SU-DHL-6 (cell line): Measurements from ENCODE around the gene IFIT2.
"Not testable (repeated sequence)": the region's sequence is repeated elsewhere in the genome, so short reads cannot be mapped to it uniquely, and the experiment has no call there.

Experiments used
- H2AFZ ChIP-seq: fragments of 200-600 bp; sonication (generic); 2 replicates; pipeline ENCODE4 v1.6.1; 2014; ENCODE audit warnings: low read depth, mild to moderate bottlenecking, moderate library complexity, mixed read lengths, antibody characterized with exemption, low read length; ENCODE audit not compliant: severe bottlenecking
- H3F3A ChIP-seq: fragments of 200-600 bp; shearing (Covaris generic); 2 replicates; pipeline ENCODE4 v1.6.0; 2016; ENCODE audit warnings: antibody characterized with exemption, mild to moderate bottlenecking; ENCODE audit not compliant: insufficient read depth
- H3K27ac ChIP-seq: fragments of 200-600 bp; sonication (generic); 2 replicates; pipeline ENCODE4 v1.5.1; 2016; ENCODE audit warnings: low read depth, mild to moderate bottlenecking, low read length, moderate library complexity, mixed read lengths
- H3K27me3 ChIP-seq: fragments of 200-600 bp; sonication (generic), shearing (Covaris generic); 2 replicates; pipeline ENCODE4 v1.6.0; 2014; ENCODE audit warnings: mild to moderate bottlenecking, low read length
- H3K36me3 ChIP-seq: fragments of 200-600 bp; sonication (generic); 2 replicates; pipeline ENCODE4 v1.6.1; 2014; ENCODE audit warnings: mild to moderate bottlenecking, low read length, mixed read lengths
- H3K4me2 ChIP-seq: fragments of 300-600, 200-600 bp; shearing (Covaris generic), sonication (generic); 2 replicates; pipeline ENCODE4 v1.6.0; 2014; ENCODE audit warnings: low read length, low read depth, mild to moderate bottlenecking; ENCODE audit not compliant: poor library complexity, severe bottlenecking
- H3K4me3 ChIP-seq: fragments of 200-600 bp; sonication (generic); 2 replicates; pipeline ENCODE4 v1.5.1; 2014; ENCODE audit warnings: antibody characterized with exemption, low read length, mild to moderate bottlenecking, mixed read lengths; ENCODE audit not compliant: insufficient read depth, poor library complexity, severe bottlenecking
- H3K79me2 ChIP-seq: fragments of 200-600 bp; sonication (generic); 2 replicates; pipeline ENCODE4 v1.6.1; 2014; ENCODE audit warnings: mild to moderate bottlenecking, low read length, moderate library complexity; ENCODE audit not compliant: insufficient read depth
- H3K9ac ChIP-seq: fragments of 200-600 bp; sonication (generic); 2 replicates; pipeline ENCODE4 v1.7.0; 2014; ENCODE audit warnings: mild to moderate bottlenecking, low read length
- H3K9me2 ChIP-seq: fragments of 200-600 bp; sonication (generic); replicated peaks from 2 replicates; pipeline ENCODE4 v1.6.1; 2014; ENCODE audit warnings: low read length; ENCODE audit not compliant: insufficient read depth
- H3K9me3 ChIP-seq: fragments of 200-600 bp; sonication (generic); 2 replicates; pipeline ENCODE4 v1.6.1; 2014; ENCODE audit warnings: low read length, mixed read lengths; ENCODE audit not compliant: insufficient read depth
- H4K20me1 ChIP-seq: fragments of 200-600 bp; sonication (generic); 2 replicates; pipeline ENCODE4 v1.6.1; 2014; ENCODE audit warnings: low read depth, mild to moderate bottlenecking, antibody characterized with exemption, low read length, moderate library complexity, mixed read lengths
- CTCF ChIP-seq: fragments of 200-600 bp; sonication (generic); IDR thresholded peaks from one replicate; pipeline ENCODE4 v1.5.1; 2017; ENCODE audit warnings: antibody characterized with exemption, mild to moderate bottlenecking, low read length, moderate library complexity; ENCODE audit not compliant: insufficient read depth, poor library complexity, severe bottlenecking
- EZH2phosphoT487 ChIP-seq: fragments of 200-600 bp; sonication (generic), shearing (Covaris generic); conservative IDR thresholded peaks from 2 replicates; pipeline ENCODE4 v1.6.1; 2018; ENCODE audit warnings: mild to moderate bottlenecking, antibody characterized with exemption, low read length, moderate library complexity, mixed read lengths

IFIT2 gene

GRCh38 chr10:89348481-89348880 is 46.6 kb downstream of the IFIT2 start:
- no peaks in the 10 kb centered on the region for H4K20me1 ChIP-seq
- no peaks in the 10 kb centered on the region for H3K9me2 ChIP-seq
- H3K9me3 ChIP-seq = no peaks in the 10 kb centered on the region
- no peak for TF ChIP-seq EZH2phosphoT487
- TF ChIP-seq CTCF = no peak
- H3F3A ChIP-seq = no peaks in the 10 kb centered on the region
- H3K4me3 ChIP-seq = no peak overlapping the region
- H3K36me3 ChIP-seq = no peaks in the 10 kb centered on the region
- no peak overlapping the region for H2AFZ ChIP-seq
- H3K4me2 ChIP-seq = no peak overlapping the region
- H3K27me3 ChIP-seq = no peaks in the 10 kb centered on the region
- no peak overlapping the region for H3K27ac ChIP-seq
- H3K79me2 ChIP-seq = no peaks in the 10 kb centered on the region
- H3K9ac ChIP-seq = no peak overlapping the region

- no peaks in the 10 kb centered on the region for H4K20me1 ChIP-seq
- H3K4me2 ChIP-seq = no peak overlapping the region
- H3K36me3 ChIP-seq = no peaks in the 10 kb centered on the region
- H3K79me2 ChIP-seq = no peaks in the 10 kb centered on the region
- no peak overlapping the region for H3K9ac ChIP-seq
- no peak overlapping the region for H2AFZ ChIP-seq
- no peak overlapping the region for H3K4me3 ChIP-seq
- TF ChIP-seq EZH2phosphoT487 (no peak), CTCF (no peak)
- H3K27ac ChIP-seq = no peak overlapping the region
- H3K9me2 ChIP-seq = no peaks in the 10 kb centered on the region
- no peaks in the 10 kb centered on the region for H3F3A ChIP-seq
- no peaks in the 10 kb centered on the region for H3K27me3 ChIP-seq
- H3K9me3 ChIP-seq = no peaks in the 10 kb centered on the region
These were observed 47.1 kb downstream of the IFIT2 start for GRCh38 chr10:89348975-89349374.

GRCh38 chr10:89350631-89351315 is 48.9 kb downstream of the IFIT2 start:
- H3K27ac ChIP-seq, H3K9me2 ChIP-seq, H3K9me3 ChIP-seq, H3K9ac ChIP-seq, H3K27me3 ChIP-seq, H3K4me3 ChIP-seq, H3F3A ChIP-seq, H3K36me3 ChIP-seq, H2AFZ ChIP-seq, H3K79me2 ChIP-seq, H4K20me1 ChIP-seq, H3K4me2 ChIP-seq: not testable (repeated sequence)

GRCh38 chr10:89351412-89351779 is 49.5 kb downstream of the IFIT2 start:
- Histone ChIP-seq H3K27ac (no peak overlapping the region), H4K20me1 (no peaks in the 10 kb centered on the region), H3K9ac (no peak overlapping the region), H3K79me2 (no peaks in the 10 kb centered on the region), H3K9me2 (no peaks in the 10 kb centered on the region), H3K27me3 (no peaks in the 10 kb centered on the region), H3F3A (no peaks in the 10 kb centered on the region), H3K4me3 (no peak overlapping the region), H3K9me3 (no peaks in the 10 kb centered on the region), H2AFZ (no peak overlapping the region), H3K4me2 (no peak overlapping the region), H3K36me3 (no peaks in the 10 kb centered on the region)
- TF ChIP-seq EZH2phosphoT487 = no peak
- no peak for TF ChIP-seq CTCF
